K562 (cell line): Measurements from ENCODE around the gene SLCO2A1. TPM values are rescaled to one million over a fixed set of nuclear protein-coding genes. Genes with fewer than 3 reads are reported as not detected.

Source experiments
- ATAC-seq: fragments of 200-7000 bp; cut with Tn5 transposase; 3 replicates; pipeline ENCODE4 v1.9.1; 2020; ENCODE audit warnings: moderate library complexity
- BruUV-seq: library from RNA; stranded (reverse); fragments of 400-500 nt; replicated peaks from 2 replicates; lab custom pipeline; 2021; lab: Mats Ljungman, UMichigan
- CTCF ChIA-PET: fragments of 300-600 bp; formaldehyde crosslinking; extraction: SDS; loops from one replicate; lab custom pipeline; 2021; ENCODE audit warnings: low intra/inter-chr PET ratio; lab: Yijun Ruan, JAX
- POLR2A ChIA-PET: fragments of 300-600, 350-650 bp; sonication (Branson Sonifier 250); formaldehyde crosslinking; extraction: SDS; loops from one replicate; lab custom pipeline; 2021; ENCODE audit warnings: antibody characterized with exemption, inconsistent platforms; lab: Yijun Ruan, JAX
- DNase-seq, 4 experiments: peaks; one replicate each; pipeline versions ENCODE4 v3.0.0 to v3.0.0-alpha.2; 2011 to 2018; ENCODE audit warnings: low spot score in 3 of 4, mixed read lengths in 3 of 4; ENCODE audit errors: extremely low read depth in 1 of 4
- FAIRE-seq: peaks from 2 replicates; lab custom pipeline; 2011; peaks lifted over from hg19 to GRCh38; lab: Jason Lieb, UNC
- H2AFZ ChIP-seq: 2 replicates; pipeline ENCODE4 v1.6.0; 2011; ENCODE audit warnings: low read depth, low read length, control low read depth, inconsistent platforms
- H3K27ac ChIP-seq: fragments of 200-600 bp; 3 replicates; pipeline ENCODE4 v1.8.0; 2011; ENCODE audit warnings: low read depth, mild to moderate bottlenecking, control low read depth, inconsistent platforms, low read length, moderate library complexity, mixed read lengths; ENCODE audit errors: extremely low read depth
- H3K27me3 ChIP-seq, 2 experiments: fragments of 300-600 bp in 1 of 2; 2 replicates in 1 of 2; 3 replicates in 1 of 2; pipeline versions ENCODE4 v1.6.0 to v1.8.0; 2011; ENCODE audit warnings: inconsistent platforms in 2 of 2, low read length in 2 of 2, mild to moderate bottlenecking in 1 of 2, mixed read lengths in 1 of 2, moderate library complexity in 1 of 2; ENCODE audit not compliant: control insufficient read depth in 2 of 2, insufficient read depth in 2 of 2
- H3K36me3 ChIP-seq: fragments of 300-600 bp; 3 replicates; pipeline ENCODE4 v1.8.0; 2011; ENCODE audit warnings: mild to moderate bottlenecking, low read length, inconsistent platforms; ENCODE audit not compliant: control insufficient read depth, insufficient read depth
- H3K4me1 ChIP-seq, 2 experiments: fragments of 200-600 bp in 1 of 2; replicated peaks in 1 of 2; 2 replicates in 1 of 2; 3 replicates in 1 of 2; pipeline versions ENCODE4 v1.5.1 to v1.8.0; 2011; ENCODE audit warnings: inconsistent platforms in 2 of 2, low read length in 2 of 2, mild to moderate bottlenecking in 1 of 2, mixed read lengths in 1 of 2, moderate library complexity in 1 of 2; ENCODE audit not compliant: control insufficient read depth in 2 of 2, insufficient read depth in 2 of 2
- H3K4me2 ChIP-seq: 2 replicates; pipeline ENCODE4 v1.6.1; 2011; ENCODE audit warnings: low read length, control low read depth, inconsistent platforms, mixed read lengths; ENCODE audit not compliant: insufficient read depth
- H3K4me3 ChIP-seq: fragments of 200-600 bp; sonication (generic), shearing (Covaris generic); 2 replicates; pipeline ENCODE4 v1.5.1; 2016; ENCODE audit warnings: control low read depth, inconsistent platforms
- H3K79me2 ChIP-seq: fragments of 200-600 bp; 3 replicates; pipeline ENCODE4 v1.8.0; 2011; ENCODE audit warnings: low read length, inconsistent platforms; ENCODE audit not compliant: control insufficient read depth, insufficient read depth
- H3K9ac ChIP-seq, 2 experiments: 2 replicates each; pipeline versions ENCODE4 v1.6.0 to v1.6.1; 2011; ENCODE audit warnings: low read depth in 2 of 2, low read length in 2 of 2, control low read depth in 1 of 2, inconsistent platforms in 1 of 2, mild to moderate bottlenecking in 1 of 2, mixed read lengths in 1 of 2; ENCODE audit not compliant: insufficient read depth in 1 of 2
- H3K9me1 ChIP-seq: one replicate; pipeline ENCODE4 v1.6.0; 2011; ENCODE audit warnings: inconsistent platforms, mild to moderate bottlenecking, low read length, moderate library complexity; ENCODE audit not compliant: control insufficient read depth, insufficient read depth
- H3K9me3 ChIP-seq: replicated peaks from 2 replicates; pipeline ENCODE4 v1.5.1; 2011; ENCODE audit warnings: low read depth, low read length, inconsistent platforms; ENCODE audit not compliant: control insufficient read depth, insufficient read depth
- H4K20me1 ChIP-seq: replicated peaks from 2 replicates; pipeline ENCODE4 v1.6.1; 2011; ENCODE audit warnings: low read length, inconsistent platforms, mixed read lengths; ENCODE audit not compliant: control insufficient read depth, insufficient read depth
- BRF2 ChIP-seq: IDR thresholded peaks from 3 replicates; pipeline ENCODE4 v1.6.1; 2011; ENCODE audit warnings: borderline replicate concordance, mild to moderate bottlenecking; ENCODE audit not compliant: insufficient read length, insufficient read depth
- HNRNPH1 ChIP-seq: fragments of 200-400 bp; formaldehyde crosslinking; optimal IDR thresholded peaks from 2 replicates; pipeline ENCODE3; 2017; ENCODE audit warnings: low read depth, mild to moderate bottlenecking, low read length, moderate library complexity
- SMARCA5 ChIP-seq: fragments of 450-650 bp; IDR thresholded peaks from 2 replicates; pipeline ENCODE4 v1.6.1; 2016
- ZFX ChIP-seq: sonication (generic); formaldehyde crosslinking; IDR thresholded peaks from 2 replicates; pipeline ENCODE4 v1.8.0; 2022; ENCODE audit warnings: mild to moderate bottlenecking, missing genetic modification reagents, moderate library complexity
- WGBS: fragments of 100-300 bp; shearing (Covaris generic); methylation state at CpG from one replicate; pipeline ENCODE4 v1.1.6; 2016; ENCODE audit warnings: low coverage, mixed read lengths; ENCODE audit not compliant: insufficient coverage; ENCODE audit errors: missing lambda C conversion rate; 5-methylcytosine and 5-hydroxymethylcytosine counted together
- in situ Hi-C: fragments of 300-500 bp; cut with MboI; formaldehyde crosslinking; loops from 4 replicates; pipeline ENCODE4 v1.15.0; 2018; ENCODE audit warnings: inconsistent platforms, mixed read lengths
- intact Hi-C: fragments of 100-400 bp; cut with micrococcal nuclease; formaldehyde crosslinking; loops from 2 replicates; pipeline ENCODE4 v1.14.2; 2022
- polyA plus RNA-seq, 8 experiments: library from polyadenylated mRNA; depleted of rRNA in 4 of 8; stranded (reverse) in 5 of 8; unstranded in 3 of 8; fragments of >200 nt; fragmentation: Nextera tagmentation in 2 of 8; fragmentation: Illumina TruSeq in 1 of 8; extraction: Ambion mirVana in 2 of 8; extraction: Trizol in 1 of 8; gene quantifications; 2 replicates each; pipeline versions ENCODE4 v1.2.1 to v1.2.3, GENCODE V29; 2011 to 2014; ENCODE audit warnings: inconsistent platforms in 1 of 8, missing spikeins in 1 of 8
- total RNA-seq, 7 experiments: library from RNA; depleted of rRNA in 6 of 7; stranded (reverse); fragments of >200 nt in 6 of 7; fragmentation: Illumina TruSeq in 2 of 7; extraction: Trizol in 2 of 7; gene quantifications; 2 replicates each; pipeline versions ENCODE4 v1.2.1 to v1.2.3, GENCODE V29; 2011 to 2021; ENCODE audit warnings: low replicate concordance in 1 of 7

SLCO2A1 gene
- total and polyA plus RNA-seq, 9 of the 15 experiments (the other 6 are each of a cell fraction or from before 2014, with no cell fraction given): 0.16 to 1.0 TPM; not detected in 7

- no peak overlapping the region for H3K4me2 ChIP-seq
- FAIRE-seq (no peak), DNase-seq (no peak), ATAC-seq (no peak)
- H3K4me1 ChIP-seq: no peaks in the 10 kb centered on the region; a peak in 1 of 5 replicates
- in situ Hi-C loops: no loop called here
- H3K79me2 ChIP-seq: no peaks in the 10 kb centered on the region
- no peaks in the 10 kb centered on the region for H3K9me1 ChIP-seq
- H2AFZ ChIP-seq: no peak overlapping the region
- intact Hi-C loops: no loop called here
- TF ChIP-seq SMARCA5 (no peak), HNRNPH1 (no peak), BRF2 (no peak), ZFX (CRISPR knock-in tag) (no peak)
- H3K36me3 ChIP-seq: no peaks in the 10 kb centered on the region
- no peak overlapping the region for H3K9ac ChIP-seq
- no peak overlapping the region for H3K4me3 ChIP-seq
- BruUV-seq: no TSS peak
- peaks cover 0 to 33% of the 10 kb centered on the region in 2 experiments; a peak in 3 of 5 replicates for H3K27me3 ChIP-seq
- ChIA-PET CTCF (no interaction called here), POLR2A (interaction anchor here (0.7 to 1.2 kb wide), 4 partner anchors 12 to 98 kb away, joined by 3 to 5 read pairs (median 3); no protein-coding TSS in a partner anchor)
- WGBS: 1% methylated on average over 11 of the region's 11 CpGs
- H3K9me3 ChIP-seq: no peaks in the 10 kb centered on the region; the same call in 1 of the 2 replicates
- H4K20me1 ChIP-seq: no peaks in the 10 kb centered on the region; the same call in 1 of the 2 replicates
- no peak overlapping the region for H3K27ac ChIP-seq
Measured at GRCh38 chr3:133954717-133955360, 74.9 kb downstream of the SLCO2A1 start.
